Right lobe of liver (tissue), 4 donors: Measurements from ENCODE around the gene SERINC3.

Experiments used
- POLR2A ChIP-seq: fragments of 450-650 bp; IDR thresholded peaks from one replicate; pipeline ENCODE4 v1.6.1; 2017; ENCODE audit warnings: antibody characterized with exemption, mild to moderate bottlenecking
- TF ChIP-seq, protein P1 (sequence below), 4 donors: fragments of 200-600 bp in 3 of 4; fragments of 450-650 bp in 1 of 4; IDR thresholded peaks; one replicate each; pipeline versions ENCODE4 v1.5.1 to v1.8.0; 2016 to 2022; ENCODE audit warnings: antibody characterized with exemption in 4 of 4, mild to moderate bottlenecking in 2 of 4
- donor health status: DM: no; HTN: no; CAD: no.
- donor health status: DM: no; HTN: no; CAD: no.
- donor health status: DM: no; HTN: yes; CAD: no.

DNA sequence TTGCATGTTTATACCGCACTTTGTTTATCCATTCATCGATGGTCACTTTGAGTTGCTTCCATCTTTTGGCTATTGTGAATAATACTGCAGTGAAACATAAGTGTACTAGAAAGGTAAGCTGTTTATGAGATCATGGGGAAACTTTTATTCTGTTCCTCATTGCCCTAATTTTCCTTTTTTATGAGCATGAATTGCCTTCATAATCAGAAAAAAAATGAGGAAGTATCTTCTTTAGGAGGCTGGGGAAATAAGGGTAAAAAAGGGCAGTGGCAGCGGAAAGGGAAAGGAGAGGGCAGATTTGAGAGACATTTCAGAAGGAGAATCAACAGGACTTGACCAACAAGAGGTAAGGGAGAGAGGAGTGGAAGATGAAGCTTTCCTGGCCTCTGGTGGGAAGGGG, 14.3 kb upstream of the SERINC3 start:
- TF ChIP-seq, protein P1, sequence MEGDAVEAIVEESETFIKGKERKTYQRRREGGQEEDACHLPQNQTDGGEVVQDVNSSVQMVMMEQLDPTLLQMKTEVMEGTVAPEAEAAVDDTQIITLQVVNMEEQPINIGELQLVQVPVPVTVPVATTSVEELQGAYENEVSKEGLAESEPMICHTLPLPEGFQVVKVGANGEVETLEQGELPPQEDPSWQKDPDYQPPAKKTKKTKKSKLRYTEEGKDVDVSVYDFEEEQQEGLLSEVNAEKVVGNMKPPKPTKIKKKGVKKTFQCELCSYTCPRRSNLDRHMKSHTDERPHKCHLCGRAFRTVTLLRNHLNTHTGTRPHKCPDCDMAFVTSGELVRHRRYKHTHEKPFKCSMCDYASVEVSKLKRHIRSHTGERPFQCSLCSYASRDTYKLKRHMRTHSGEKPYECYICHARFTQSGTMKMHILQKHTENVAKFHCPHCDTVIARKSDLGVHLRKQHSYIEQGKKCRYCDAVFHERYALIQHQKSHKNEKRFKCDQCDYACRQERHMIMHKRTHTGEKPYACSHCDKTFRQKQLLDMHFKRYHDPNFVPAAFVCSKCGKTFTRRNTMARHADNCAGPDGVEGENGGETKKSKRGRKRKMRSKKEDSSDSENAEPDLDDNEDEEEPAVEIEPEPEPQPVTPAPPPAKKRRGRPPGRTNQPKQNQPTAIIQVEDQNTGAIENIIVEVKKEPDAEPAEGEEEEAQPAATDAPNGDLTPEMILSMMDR (IDR thresholded peaks at IDR 0.05): no peak
- no peak for TF ChIP-seq POLR2A
